Glomerular endothelial cell (primary cell): Measurements from ENCODE around the gene CEMIP. TPM values are rescaled to one million over a fixed set of nuclear protein-coding genes. Genes with fewer than 3 reads are reported as not detected.

Experiments used
- DNase-seq: peaks from one replicate; pipeline ENCODE4 v3.0.0-alpha.2; 2011; ENCODE audit warnings: low read depth, low spot score; ENCODE audit errors: extremely low read depth
- total RNA-seq: library from RNA; depleted of rRNA; stranded (reverse); fragments of >200 nt; gene quantifications from 2 replicates; pipeline ENCODE4 v1.2.3, GENCODE V29; 2015

The CEMIP gene
- total RNA-seq, 1 donor from 2014 or later: 0.53 TPM

- no peak for DNase-seq
Observed at GRCh38 chr15:80880086-80880485, 100.9 kb downstream of the CEMIP start.

DNA sequence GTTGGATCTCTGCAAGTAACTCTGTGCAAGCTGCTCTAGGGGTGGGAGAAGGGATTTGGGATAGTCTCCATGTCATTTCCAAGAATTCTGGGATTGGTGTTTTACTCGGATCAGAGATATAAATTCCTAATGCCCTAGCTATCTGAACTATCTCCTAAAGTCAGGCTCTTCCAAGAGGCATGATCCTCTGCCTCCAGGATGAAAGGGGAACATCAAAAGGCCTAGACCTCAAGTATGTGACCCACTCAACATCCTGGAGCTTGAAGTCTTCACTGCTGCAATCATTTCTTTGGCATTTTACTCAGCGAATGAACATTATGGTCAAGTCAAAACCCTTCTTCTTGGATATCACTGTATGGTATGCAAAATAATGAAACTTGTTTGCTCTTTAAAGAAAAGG, 104.5 kb downstream of the CEMIP start:
- DNase-seq: no peak

GRCh38 chr15:80885016-80885579, 105.9 kb downstream of the CEMIP start:
- DNase-seq: no peak

GRCh38 chr15:80887148-80887547, 108.0 kb downstream of the CEMIP start:
- no peak for DNase-seq

- DNase-seq: no peak
Observed at GRCh38 chr15:80888846-80889245, 109.7 kb downstream of the CEMIP start.

DNA sequence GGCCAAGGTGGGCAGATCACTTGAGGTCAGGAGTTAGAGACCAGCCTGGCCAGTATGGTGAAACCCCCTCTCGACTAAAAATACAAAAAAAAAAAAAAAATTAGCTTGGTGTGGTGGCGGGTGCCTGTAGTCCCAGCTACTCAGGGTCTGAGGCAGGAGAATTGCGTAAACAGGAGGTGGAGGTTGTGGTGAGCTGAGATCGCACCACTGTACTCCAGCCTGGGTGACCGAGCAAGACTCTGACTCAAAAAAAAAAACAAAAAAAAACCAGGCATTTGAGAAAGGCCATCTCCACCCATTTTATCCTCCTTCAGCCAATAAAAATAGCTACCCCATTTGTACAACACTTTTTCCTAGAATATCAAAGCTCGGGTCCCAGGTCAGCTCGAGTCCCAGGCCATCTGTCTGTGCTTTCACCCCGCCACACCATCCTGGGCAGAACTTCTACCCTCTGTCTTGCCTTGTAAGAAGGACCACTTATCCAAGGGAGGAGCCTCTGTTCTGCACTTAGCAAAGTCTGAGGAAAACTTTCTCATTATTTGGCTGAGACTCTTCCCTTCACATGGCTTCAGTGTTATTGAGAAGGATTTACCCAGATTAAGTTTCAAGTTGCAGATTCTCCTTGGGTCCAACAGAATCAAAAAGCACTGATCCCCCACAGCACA, 111.3 kb downstream of the CEMIP start:
- DNase-seq: no peak

GRCh38 chr15:80891006-80891405, 111.8 kb downstream of the CEMIP start:
- no peak for DNase-seq

DNA sequence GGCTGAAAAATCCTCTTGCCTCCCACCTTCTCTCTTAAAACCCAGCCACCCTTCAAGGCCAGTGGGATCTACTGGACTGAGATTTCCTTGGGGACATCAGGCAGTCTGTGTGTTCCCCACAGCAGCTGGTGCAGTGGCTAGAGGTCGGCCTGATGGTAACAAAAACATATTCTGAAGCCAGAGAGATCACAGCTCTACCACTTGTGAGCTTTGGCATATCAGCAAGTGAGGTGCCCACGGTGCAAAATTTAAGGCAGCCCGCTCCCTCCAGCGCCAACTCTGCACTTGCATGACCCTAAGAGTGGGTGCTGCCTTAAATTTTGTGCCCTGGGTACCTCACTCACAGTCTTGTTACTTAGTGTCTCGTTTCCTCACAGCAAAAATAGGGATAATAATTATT, 113.2 kb downstream of the CEMIP start:
- no peak for DNase-seq

- no peak for DNase-seq
Observed at GRCh38 chr15:80893777-80894176, 114.6 kb downstream of the CEMIP start.

DNA sequence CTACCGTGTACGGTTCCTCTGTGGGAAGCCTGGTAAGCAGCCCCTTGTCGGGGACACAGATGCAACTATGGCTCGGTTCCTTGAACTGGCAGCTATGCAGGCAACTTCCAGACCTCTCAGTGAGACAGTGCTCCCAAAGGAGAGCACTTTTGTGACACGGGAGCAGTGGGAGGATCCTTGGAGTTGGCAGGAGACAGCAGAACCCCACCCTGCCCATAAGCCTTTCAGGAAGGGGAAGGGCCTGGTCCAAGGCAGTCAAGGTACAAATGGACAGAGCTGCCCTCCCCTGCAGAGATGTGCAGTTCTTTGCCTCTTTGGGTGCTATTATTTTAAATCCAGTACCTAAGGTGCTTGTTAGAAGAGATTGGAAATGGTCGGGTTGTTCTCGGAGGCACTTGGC, 115.9 kb downstream of the CEMIP start:
- DNase-seq: no peak

GRCh38 chr15:80895965-80896364, 116.8 kb downstream of the CEMIP start:
- no peak for DNase-seq

DNA sequence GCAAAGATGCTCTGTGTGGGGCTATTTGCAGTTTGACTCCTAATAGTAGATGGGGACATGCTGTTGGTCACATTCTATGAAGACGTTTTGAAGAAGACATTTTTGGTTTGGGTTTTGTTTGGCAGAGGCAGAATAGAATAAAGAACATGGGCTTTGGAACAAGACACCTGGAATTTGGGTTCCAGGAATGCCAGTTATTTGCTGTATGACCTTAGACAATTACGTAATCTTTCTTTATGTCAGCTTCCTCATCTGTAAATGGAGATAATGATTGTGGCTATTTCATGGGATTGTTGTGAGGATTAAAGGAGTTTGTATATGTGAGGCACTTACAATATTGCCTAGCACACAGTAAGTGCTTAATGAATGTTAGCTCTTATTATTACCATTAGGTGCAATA, 118.9 kb downstream of the CEMIP start:
- DNase-seq: no peak

- no peak for DNase-seq
Observed at GRCh38 chr15:80902298-80902801, 123.2 kb downstream of the CEMIP start.

GRCh38 chr15:80904998-80905397, 125.8 kb downstream of the CEMIP start:
- no peak for DNase-seq

DNA sequence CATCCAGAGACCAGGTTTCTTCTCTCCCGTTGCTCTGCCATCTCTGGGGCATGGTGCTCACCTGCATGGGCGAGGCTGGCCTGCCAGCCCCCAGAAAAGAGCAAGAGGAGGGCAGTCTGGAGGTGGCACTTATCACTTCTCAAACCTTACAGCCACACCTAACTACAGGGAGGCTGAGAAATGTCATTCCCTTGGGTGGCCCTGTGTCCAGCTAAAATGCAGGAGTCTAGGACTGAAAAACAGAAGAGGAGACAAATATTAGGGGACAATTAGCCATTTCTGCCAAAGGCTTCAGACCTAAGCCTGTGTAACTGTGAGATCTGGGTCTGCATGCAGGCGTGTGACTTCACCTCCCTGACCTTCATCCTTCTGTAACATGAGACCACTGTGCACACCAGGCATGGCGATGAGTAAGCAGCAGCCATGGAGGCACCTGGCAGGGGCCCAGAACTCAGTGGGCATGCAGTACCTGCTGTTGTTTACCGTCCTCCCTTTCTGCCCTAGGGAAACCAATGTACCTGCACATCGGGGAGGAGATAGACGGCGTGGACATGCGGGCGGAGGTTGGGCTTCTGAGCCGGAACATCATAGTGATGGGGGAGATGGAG, 127.1 kb downstream of the CEMIP start:
- no peak for DNase-seq

DNA sequence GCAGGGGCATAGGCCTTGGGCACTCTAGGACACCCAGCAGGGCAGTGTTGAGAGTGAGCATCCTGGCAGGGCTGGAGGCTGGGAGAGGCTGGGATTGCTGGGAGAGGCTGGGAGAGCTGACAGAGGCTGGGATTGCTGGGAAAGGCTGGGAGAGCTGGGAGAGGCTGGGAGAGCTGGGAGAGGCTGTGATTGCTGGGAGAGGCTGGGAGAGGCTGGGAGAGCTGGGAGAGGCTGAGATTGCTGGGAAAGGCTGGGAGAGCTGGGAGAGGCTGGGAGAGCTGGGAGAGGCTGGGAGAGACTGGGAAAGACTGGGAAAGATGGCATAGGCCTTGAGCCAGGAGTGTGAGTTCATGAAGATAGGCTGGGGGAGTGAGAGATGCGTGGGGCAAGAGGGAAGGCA, 132.7 kb downstream of the CEMIP start:
- DNase-seq: no peak

- no peak for DNase-seq
Observed at GRCh38 chr15:80912673-80913072, 133.5 kb downstream of the CEMIP start.

DNA sequence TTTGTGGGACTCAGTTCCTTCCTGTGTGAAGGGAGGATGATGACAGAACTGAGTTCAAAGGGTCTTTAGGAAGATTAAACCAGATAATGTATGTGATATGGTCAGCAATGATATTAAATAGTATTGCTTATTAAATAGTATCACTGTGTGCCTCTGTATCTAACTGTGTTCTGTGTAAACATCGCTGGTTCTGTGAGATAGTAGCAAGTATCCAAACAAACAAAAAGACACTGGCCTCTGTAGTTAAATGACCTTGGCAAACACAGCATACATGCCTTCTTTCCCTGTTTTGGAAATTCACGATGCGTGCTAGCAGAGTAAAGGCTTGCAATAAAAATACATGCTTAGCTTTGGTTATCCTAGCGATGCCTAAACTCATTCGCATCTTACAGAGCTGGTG, 134.4 kb downstream of the CEMIP start:
- no peak for DNase-seq

GRCh38 chr15:80915472-80915871, 136.3 kb downstream of the CEMIP start:
- DNase-seq: no peak

GRCh38 chr15:80916056-80916455, 136.9 kb downstream of the CEMIP start:
- no peak for DNase-seq

- no peak for DNase-seq
Observed at GRCh38 chr15:80918196-80918783, 139.1 kb downstream of the CEMIP start.

DNA sequence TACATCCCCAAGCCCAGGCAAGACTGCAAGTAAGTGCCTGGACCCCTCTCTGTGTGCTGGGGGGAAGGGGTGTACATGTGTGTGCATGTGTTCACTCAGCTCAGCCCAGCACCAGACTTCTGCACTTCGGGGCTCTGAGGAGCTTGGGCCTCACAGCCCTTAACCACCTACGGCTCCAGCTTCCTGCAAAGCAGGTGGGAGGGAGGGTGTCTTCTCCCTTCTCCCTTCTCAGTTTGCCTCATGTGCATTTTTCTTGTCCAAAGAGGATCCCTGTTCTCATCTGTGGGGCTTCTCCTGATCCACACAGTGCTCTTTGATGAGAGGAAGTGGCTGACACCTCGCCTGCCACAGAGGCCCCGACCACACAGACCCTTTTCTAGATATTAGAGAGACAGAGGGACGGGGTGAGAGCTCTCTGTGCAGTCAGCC, 141.1 kb downstream of the CEMIP start:
- DNase-seq: no peak
